SIG-M5 treated with dmso at 0.1 percent for 504 hours (cell line): ENCODE results near the gene UXS1.

Experiments used
- DNase-seq: peaks from one replicate; lab custom pipeline; 2025; ENCODE audit not compliant: unreplicated experiment; lab: John Stamatoyannopoulos, UW

Gene UXS1

DNA sequence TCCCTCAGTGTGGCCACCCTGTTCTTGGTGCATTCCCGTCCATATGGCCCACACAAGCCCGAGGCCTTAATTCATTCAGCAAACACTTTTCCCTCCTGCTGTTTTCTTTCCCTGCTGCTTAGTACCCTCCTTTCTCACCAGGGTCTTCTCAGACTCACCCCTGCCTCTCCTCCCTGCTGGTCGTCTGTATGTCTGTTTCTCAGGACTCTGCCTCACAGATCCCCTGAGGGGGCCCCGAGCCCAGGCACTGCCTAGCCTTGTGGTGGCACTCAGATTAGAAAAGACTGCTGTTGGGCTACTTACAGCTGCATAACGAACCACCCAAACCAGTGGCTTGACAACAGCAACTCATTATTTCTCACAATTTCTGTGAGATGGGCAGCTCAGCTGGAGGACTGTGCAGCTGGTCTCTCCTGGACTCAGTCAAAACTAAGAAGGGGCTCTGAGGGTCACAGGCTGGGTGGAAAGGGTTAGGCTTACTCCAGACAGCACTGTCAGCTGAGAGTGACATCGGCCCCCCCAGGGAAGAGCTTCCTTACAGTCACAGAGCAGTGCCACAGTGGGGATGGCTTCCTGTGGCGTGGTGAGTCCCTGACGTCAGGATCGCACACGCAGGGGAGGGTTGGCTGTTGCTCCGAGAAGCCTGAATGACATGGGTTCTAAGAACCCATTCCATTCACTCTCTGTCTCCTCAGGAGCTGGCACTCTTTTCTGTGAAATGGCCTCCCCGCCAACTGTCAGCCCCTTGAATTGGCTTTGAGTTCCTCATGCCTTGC is 139.0 kb downstream of the UXS1 start:
- no peak for DNase-seq

DNA sequence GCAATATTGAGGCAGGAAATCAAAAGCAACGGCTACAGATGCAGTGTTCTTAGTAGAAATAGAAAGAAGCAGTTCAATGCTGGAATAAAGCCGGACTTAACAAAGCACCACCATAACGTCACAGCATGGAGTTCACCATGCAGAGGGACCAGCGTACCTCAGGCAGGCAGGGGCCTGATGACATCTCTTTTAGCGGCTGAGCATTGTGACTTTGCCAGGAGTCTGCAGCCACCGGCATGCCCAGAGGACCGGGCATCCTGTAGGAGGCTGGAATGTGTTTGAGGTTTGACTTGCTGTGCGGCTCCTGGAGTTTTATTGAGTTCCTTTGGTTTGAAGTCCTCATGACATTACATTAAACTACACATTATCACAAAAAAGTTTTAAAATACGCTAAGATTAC is 139.8 kb downstream of the UXS1 start:
- no peak for DNase-seq

DNA sequence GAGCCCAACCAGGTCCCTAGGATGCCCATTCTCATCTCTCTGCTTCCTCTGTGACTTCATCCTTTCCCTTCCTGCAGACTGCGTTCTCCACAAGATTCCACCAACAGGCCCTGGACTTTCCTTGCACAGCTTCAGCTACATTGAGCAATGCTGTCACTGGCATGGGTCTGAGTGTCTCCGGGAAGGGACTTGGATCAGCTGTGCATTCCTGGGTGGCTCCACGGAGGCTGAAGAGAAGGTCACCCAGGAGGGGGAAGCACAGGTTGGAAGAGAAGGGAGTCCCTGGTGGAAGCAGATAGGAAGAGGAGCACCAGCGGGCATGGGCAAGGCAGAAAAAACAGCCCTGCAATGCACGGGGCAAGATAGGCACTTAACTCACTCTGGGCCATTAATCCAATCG is 140.5 kb downstream of the UXS1 start:
- no peak for DNase-seq

DNA sequence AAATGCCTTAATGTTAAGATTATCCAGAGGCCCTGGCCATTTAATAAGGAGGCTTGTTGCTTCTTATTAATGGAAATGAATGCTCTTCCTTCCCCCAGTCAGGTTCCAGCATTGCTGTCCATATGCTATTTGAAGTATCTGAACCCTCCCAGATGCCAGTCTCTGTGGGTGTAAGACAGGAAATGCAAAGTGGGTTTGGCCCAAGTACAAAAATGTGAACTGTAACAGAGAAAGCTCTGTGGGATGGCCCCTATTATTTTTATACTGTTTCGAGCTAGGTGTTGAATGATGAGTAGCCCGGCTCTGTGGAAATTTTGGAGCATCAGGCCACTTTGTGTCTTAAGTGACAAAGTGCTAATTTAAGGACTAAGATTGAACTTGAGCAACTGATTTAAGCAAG is 141.0 kb downstream of the UXS1 start:
- DNase-seq: no peak

DNA sequence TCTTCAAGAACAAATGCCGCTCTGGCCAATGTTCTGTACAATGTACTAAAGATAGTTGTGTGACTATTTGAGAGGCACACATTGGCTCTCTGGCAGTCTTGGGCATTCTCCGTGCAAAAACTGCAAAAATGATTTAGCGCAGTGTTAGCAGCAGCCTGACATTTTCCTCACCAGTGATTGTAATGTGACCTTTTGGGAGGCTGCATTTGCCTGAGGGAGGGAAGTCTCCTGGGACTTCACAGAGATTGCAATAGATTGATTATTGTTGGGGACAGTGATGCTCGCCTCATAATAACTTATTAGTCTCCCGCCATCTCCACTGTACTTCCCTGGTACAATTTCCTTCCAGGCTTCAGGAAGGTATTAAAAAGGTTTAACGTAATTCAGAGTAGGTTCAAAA is 149.2 kb downstream of the UXS1 start:
- no peak for DNase-seq

DNA sequence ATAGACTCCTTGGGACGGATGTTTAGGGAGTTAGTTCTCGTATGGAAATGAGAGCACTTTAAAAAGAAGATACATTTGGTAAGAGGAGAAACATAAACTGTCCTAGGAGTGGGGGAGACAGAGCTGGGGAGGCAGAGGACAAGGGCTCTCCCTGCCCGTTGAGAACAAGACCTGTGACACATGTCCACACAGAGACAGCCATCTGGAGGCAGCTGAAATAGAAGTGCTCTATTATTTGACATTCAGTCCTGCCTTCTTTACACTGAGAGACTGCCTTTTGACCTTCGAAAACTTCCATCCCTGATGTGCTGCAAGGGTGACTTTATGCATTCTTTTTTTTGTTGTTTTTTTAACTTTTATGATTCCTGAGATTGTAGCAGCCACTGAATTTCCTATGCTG is 150.1 kb downstream of the UXS1 start:
- no peak for DNase-seq
